HepG2 (cell line): ENCODE results near the gene PLCL2.

Experiments
- EP300 ChIP-seq, 3 experiments: sonication (generic) in 1 of 3; formaldehyde crosslinking in 1 of 3; IDR thresholded peaks; 2 replicates each; pipeline versions ENCODE4 v1.5.1 to v1.6.1; 2011 to 2020; ENCODE audit warnings: low read depth in 2 of 3, low read length in 2 of 3, borderline replicate concordance in 1 of 3, improper control_type of control experiment in 1 of 3, mild to moderate bottlenecking in 1 of 3, missing genetic modification reagents in 1 of 3, moderate library complexity in 1 of 3
- ETV6 ChIP-seq: sonication (generic); formaldehyde crosslinking; conservative IDR thresholded peaks from 2 replicates; pipeline ENCODE4 v1.4.0; 2020; ENCODE audit warnings: missing genetic modification reagents
- EZH2 ChIP-seq: conservative IDR thresholded peaks from 2 replicates; pipeline ENCODE4 v1.6.1; 2012; ENCODE audit warnings: mild to moderate bottlenecking, low read depth, low read length, moderate library complexity
- NONO ChIP-seq, 2 experiments: fragments of 450-650 bp in 1 of 2; sonication (generic) in 1 of 2; formaldehyde crosslinking in 1 of 2; IDR thresholded peaks in 1 of 2; conservative IDR thresholded peaks in 1 of 2; 2 replicates each; pipeline versions ENCODE4 v1.6.1 to v1.8.0; 2017 to 2022; ENCODE audit warnings: mild to moderate bottlenecking in 1 of 2, missing genetic modification reagents in 1 of 2, moderate library complexity in 1 of 2
- RAD51 ChIP-seq: fragments of 450-650 bp; IDR thresholded peaks from 2 replicates; pipeline ENCODE4 v1.6.1; 2016; ENCODE audit warnings: borderline replicate concordance
- RXRB ChIP-seq: IDR thresholded peaks from 2 replicates; pipeline ENCODE4 v1.6.1; 2016; ENCODE audit warnings: borderline replicate concordance, missing genetic modification reagents, missing compliant biosample characterization
- SIX4 ChIP-seq: sonication (generic); formaldehyde crosslinking; IDR thresholded peaks from 2 replicates; pipeline ENCODE4 v1.4.0; 2020; ENCODE audit warnings: missing genetic modification reagents
- SRF ChIP-seq: IDR thresholded peaks from 2 replicates; pipeline ENCODE4 v1.6.1; 2011; ENCODE audit warnings: mild to moderate bottlenecking, low read depth, low read length, moderate library complexity
- SUZ12 ChIP-seq: fragments of 150-350 bp; IDR thresholded peaks from 2 replicates; pipeline ENCODE4 v1.6.1; 2014; ENCODE audit warnings: low read depth, low read length
- TF ChIP-seq, protein P1 (sequence below): sonication (generic); formaldehyde crosslinking; IDR thresholded peaks from 2 replicates; pipeline ENCODE4 v1.5.0; 2020; ENCODE audit warnings: mild to moderate bottlenecking, missing genetic modification reagents, moderate library complexity
- TF ChIP-seq, protein P2 (sequence below), 2 experiments: fragments of 450-650 bp in 1 of 2; sonication (generic) in 1 of 2; formaldehyde crosslinking in 1 of 2; IDR thresholded peaks; 2 replicates each; pipeline versions ENCODE4 v1.6.1 to v1.8.0; 2016 to 2022; ENCODE audit warnings: antibody characterized with exemption in 1 of 2, mild to moderate bottlenecking in 1 of 2, missing genetic modification reagents in 1 of 2

DNA sequence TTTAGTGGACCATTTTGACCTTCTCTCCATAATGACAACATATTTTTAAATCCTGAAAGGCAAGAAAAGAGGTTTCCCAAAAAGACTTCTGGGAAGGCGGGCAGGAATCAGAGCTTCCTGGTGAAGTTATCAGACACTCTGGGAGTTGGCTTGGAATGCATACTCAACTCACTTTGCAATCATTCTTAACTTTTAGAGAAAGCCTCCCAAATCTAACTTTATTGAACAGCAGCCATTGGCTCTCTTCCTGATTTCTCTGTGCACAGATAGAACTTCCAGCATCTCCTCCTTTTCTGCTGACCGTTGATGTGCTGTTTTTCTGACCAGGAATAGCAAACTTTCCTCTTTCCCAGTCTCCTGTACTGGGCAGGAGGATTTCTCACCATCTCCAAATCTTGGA is 44.6 kb downstream of the PLCL2 start:
- no peak for TF ChIP-seq EZH2
- TF ChIP-seq SIX4 (CRISPR knock-in tag) = no peak
- TF ChIP-seq EP300 (IDR thresholded peaks at IDR 0.05; ENCODE audit: low read depth in 2 of 2, low read length in 2 of 2) = no peak
- no peak for TF ChIP-seq EP300 (CRISPR knock-in tag; IDR thresholded peaks at IDR 0.05; ENCODE audit: borderline replicate concordance)
- TF ChIP-seq SUZ12 = no peak
- TF ChIP-seq, protein P1, sequence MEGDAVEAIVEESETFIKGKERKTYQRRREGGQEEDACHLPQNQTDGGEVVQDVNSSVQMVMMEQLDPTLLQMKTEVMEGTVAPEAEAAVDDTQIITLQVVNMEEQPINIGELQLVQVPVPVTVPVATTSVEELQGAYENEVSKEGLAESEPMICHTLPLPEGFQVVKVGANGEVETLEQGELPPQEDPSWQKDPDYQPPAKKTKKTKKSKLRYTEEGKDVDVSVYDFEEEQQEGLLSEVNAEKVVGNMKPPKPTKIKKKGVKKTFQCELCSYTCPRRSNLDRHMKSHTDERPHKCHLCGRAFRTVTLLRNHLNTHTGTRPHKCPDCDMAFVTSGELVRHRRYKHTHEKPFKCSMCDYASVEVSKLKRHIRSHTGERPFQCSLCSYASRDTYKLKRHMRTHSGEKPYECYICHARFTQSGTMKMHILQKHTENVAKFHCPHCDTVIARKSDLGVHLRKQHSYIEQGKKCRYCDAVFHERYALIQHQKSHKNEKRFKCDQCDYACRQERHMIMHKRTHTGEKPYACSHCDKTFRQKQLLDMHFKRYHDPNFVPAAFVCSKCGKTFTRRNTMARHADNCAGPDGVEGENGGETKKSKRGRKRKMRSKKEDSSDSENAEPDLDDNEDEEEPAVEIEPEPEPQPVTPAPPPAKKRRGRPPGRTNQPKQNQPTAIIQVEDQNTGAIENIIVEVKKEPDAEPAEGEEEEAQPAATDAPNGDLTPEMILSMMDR (CRISPR knock-in tag) = no peak
- no peak for TF ChIP-seq SRF
- TF ChIP-seq RXRB (CRISPR knock-in tag) = no peak
- no peak for TF ChIP-seq ETV6 (CRISPR knock-in tag)
- TF ChIP-seq, protein P2, sequence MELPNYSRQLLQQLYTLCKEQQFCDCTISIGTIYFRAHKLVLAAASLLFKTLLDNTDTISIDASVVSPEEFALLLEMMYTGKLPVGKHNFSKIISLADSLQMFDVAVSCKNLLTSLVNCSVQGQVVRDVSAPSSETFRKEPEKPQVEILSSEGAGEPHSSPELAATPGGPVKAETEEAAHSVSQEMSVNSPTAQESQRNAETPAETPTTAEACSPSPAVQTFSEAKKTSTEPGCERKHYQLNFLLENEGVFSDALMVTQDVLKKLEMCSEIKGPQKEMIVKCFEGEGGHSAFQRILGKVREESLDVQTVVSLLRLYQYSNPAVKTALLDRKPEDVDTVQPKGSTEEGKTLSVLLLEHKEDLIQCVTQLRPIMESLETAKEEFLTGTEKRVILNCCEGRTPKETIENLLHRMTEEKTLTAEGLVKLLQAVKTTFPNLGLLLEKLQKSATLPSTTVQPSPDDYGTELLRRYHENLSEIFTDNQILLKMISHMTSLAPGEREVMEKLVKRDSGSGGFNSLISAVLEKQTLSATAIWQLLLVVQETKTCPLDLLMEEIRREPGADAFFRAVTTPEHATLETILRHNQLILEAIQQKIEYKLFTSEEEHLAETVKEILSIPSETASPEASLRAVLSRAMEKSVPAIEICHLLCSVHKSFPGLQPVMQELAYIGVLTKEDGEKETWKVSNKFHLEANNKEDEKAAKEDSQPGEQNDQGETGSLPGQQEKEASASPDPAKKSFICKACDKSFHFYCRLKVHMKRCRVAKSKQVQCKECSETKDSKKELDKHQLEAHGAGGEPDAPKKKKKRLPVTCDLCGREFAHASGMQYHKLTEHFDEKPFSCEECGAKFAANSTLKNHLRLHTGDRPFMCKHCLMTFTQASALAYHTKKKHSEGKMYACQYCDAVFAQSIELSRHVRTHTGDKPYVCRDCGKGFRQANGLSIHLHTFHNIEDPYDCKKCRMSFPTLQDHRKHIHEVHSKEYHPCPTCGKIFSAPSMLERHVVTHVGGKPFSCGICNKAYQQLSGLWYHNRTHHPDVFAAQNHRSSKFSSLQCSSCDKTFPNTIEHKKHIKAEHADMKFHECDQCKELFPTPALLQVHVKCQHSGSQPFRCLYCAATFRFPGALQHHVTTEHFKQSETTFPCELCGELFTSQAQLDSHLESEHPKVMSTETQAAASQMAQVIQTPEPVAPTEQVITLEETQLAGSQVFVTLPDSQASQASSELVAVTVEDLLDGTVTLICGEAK (IDR thresholded peaks at IDR 0.05) = no peak
- TF ChIP-seq, protein P2 (CRISPR knock-in tag; IDR thresholded peaks at IDR 0.05) = no peak
- no peak for TF ChIP-seq NONO (IDR thresholded peaks at IDR 0.05)
- no peak for TF ChIP-seq NONO (CRISPR knock-in tag; conservative IDR thresholded peaks at IDR 0.05)
- no peak for TF ChIP-seq RAD51
